Inflammatory macrophage treated with lipopolysaccharide for 1 hour (primary cell): ENCODE data around the gene MIGA2.

Experiments used
- DNase-seq, 2 donors: peaks; one replicate each; pipeline ENCODE4 v3.0.0-alpha.2; 2020 to 2022

Gene MIGA2

DNA sequence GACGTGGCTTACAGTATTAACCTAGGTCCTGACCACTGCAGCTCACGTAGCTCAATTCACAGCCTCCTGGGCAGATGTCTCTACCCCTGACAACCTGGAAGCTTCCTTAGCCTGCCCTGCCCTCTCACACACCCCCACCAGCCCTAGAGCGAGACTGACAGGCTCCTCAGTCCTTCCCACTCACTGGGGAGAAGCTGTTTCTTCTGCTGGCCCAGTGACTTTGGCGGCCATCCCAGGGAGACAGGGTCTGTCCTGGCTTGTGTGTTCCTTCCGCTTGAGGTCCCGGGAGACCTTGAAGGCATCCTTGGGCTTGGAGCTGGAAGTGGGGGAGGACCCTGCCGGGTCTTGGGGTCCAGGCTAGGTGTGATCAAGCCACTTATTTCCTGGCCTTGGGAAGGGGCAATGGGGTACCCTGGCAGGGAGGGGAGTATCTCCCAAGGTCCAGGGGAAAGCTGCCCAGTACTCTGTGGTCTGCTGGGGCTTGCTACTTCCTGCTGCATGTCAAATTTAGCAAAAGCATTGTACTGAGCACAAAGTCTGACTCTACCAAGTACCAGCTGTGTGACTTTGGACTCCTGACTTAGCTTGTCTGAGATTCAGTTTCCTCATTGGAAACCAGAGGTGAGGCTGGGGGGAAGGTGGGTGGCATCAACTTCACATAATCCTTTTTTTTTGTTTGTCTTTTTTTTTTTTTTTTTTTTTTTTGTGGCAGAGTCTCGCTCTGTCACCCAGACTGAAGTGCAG is 1.9 kb downstream of the MIGA2 start:
- DNase-seq, result no peak

DNA sequence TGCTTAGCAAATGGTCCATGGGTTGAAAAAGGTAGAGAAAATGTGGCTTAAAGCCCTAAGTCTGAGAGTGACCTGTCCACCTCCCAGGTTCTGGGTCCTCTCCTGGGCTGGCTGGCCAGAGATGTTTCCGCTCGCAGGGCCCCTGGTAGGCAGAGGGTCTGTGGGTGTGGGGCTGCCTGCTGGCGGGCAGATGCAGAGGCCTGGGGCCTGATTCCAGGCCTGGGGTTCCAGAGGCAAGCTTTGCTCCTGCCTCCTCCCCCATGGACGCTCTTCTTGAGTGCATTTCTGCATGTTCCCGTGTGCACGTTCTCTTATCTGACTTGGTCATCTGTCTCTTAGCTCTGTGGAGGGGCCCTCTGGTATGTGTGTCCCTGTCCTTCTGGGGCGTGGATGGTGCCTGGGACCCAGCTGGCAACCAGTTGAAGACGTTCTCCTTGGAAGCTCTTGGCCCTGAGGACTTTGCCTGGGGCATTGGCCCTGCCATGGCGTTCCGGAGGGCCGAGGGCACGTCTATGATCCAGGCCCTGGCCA is 3.8 kb downstream of the MIGA2 start:
- DNase-seq, result no peak

DNA sequence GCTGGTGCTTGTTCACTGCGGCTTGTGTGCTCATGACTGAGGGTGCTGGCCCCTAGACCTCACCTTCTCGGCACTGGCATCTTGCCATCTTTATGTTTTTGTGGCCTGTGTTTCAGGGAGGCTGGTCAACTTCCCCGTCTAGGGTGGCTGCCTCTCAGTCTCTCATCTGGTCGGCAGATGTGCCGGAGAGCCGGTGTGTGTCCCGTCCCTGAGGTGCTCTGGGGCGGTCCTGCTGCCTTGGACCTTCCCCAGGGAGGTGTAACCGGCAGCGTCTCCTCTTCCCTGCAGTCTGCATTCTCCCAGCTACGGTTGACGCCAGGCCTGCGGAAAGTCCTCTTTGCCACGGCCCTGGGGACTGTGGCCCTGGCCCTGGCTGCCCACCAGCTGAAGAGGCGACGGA is 5.6 kb downstream of the MIGA2 start:
- no peak for DNase-seq

DNA sequence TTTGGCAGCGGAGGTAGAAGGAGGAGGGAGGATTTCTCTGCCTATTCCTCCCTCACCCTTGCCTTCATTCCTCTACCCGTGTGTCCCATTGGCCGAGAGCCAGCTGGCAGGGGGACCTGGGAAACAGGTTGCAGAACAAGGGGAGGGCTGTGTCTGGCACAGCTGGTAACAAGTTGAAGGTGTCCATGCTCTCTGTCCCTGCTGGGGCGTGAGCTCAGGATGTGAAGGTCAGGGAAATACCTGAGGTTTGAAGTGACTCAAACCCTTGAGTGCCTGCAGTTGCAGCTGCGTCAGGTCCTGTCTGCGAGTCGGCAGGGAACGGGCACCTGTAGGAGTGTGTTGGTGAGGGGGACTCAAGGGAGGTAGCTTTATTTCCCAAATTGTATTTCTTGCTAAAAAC is 16.2 kb downstream of the MIGA2 start:
- DNase-seq, result no peak

DNA sequence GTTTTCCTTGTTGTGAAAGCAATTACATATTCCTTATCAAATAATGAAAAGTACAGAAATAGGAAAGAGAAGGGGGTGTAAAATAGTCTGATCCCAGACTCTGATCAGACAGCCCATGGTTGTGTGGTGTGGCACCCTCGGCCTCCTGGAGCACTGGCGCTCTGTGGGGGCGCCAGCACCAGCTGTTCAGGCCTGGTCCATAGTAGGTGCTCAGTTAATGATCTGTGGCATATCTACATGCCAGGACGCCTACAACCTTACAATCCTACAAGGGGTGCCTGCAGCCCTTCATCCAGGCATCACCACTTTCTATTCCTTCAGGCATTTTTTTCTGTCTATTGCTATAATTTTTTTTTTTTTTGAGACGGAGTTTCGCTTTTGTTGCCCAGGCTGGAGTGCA is 16.6 kb downstream of the MIGA2 start:
- no peak for DNase-seq

DNA sequence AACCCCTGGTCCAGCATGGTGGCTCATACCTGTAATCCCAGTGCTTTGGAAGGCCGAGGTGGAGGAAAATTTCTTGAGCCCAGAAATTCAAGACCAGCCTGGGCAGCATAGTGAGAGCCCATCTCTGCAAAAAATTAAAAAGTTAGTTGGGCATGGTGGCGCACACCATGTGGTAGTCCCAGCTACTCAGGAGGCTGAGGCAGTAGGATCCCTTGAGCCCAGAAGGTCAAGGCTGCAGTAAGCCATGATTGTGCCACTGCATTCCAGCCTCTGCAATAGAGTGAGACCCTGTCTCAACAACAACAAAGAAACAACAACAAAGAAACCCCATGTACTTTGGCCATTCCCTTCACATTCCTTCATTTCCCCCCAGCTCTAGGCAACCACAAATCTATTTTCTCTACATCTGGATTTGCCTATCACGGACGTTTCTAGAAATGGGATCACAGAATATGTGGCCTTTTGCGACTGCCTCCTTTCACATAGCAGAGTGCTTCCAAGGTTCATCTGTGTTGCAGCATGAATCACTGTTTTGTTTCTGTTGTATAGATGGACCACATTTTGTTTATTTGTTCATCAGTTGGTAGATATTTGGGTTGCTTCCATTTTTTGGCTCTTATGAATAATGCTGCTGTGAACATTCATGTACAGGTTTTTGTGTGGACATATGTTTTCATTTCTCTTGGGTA is 17.9 kb downstream of the MIGA2 start:
- DNase-seq, result no peak

DNA sequence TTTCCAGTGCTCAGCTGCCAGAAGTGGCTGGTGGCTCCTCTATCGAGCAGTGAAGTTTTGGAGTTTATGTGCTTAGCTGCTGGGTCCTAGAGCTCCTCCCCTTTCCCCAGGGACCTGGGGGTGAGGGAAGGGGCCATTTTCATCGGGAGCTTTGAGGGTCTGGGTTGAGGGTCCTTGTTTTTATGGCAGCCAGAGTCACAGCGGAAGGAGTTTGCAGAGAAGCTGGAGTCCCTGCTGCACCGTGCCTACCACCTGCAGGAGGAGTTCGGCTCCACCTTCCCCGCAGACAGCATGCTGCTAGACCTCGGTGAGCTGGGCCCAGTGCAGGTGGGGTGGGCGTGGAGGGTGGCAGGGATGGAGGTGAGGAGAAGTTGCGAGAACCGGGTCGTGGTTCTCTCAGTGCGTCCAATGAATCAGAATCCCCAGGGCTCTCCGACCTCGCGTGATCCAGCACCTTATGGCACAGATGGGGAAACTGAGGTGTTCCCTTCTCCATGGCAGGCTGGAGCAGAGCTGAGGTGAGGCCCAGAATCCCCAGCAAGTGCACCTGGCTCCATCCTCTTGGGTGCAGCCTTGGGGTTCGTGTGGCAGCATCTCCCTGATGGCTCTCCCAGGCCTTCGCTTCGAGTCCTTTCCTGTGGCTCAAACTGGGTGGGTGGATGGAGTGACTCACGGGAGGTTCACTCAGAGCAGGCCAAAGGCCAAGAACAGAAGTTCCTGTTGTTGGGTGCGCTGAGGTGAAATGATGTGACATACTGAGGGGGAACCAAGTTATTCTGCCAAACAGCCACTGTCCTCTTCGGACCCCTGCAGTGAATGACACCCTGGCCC is 22.8 kb downstream of the MIGA2 start:
- DNase-seq, result peak; percentile 75 to 79

DNA sequence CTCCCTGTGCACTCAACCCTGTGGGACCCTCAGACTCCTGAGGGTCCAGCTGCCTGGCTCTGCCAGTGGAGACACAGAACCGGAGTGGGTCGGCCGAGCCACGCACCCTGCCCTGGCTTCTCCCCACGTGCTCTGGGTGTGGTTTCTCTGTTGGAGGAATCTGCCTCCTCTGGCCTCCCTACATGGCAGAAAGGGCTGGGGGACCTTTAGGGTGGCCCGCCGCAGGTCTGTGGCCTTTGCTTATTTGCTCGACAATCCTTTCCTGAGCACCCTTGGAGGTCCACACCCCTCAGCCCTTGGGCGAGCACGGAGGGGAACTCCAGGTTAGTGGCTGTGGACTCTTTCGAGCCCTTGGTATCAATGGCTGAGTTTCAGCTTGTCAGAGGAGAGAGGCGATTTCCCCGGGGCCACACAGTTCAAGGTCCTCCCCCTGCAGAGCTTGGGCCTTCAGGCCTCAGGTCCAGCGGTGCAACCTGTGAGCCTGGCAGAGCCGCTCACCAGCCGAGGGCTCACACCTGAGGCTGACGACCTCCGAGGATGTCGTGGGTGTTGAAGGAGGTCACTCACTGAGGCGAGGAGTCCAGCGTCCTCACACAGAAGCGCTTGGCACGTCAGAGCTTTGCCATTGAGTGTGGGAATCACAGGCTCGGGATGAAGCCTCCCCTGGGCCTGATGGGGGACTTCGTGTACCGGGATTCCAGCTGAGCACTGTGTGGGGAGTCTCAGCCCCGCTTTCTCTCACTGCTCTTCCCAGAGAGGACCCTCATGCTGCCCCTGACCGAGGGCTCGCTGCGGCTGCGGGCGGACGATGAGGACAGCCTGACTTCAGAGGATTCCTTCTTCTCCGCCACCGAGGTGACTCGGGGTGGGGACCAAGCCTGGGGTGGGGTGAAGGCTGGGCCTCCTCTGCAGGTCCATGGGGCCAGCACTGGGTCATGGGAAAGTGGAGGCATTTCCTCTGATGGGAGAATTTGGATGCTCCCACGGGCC is 23.7 kb downstream of the MIGA2 start:
- DNase-seq, result no peak

DNA sequence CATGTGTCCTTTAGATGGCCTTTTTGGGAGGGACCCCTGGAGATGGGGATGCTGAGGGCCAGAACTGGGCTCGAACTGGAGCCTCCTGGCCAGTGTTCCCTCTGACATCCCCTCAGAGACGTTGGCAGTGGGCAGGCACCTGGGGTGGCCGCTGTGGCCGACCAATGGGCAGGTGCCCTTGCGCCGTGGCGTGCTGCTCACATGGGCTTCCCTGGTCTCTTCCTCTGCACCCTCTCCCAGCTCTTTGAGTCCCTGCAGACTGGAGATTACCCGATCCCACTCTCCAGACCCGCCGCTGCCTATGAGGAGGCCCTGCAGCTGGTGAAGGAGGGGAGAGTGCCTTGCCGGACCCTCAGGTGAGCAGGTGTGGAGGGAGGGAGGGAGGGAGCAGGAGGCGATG is 24.6 kb downstream of the MIGA2 start:
- no peak for DNase-seq

DNA sequence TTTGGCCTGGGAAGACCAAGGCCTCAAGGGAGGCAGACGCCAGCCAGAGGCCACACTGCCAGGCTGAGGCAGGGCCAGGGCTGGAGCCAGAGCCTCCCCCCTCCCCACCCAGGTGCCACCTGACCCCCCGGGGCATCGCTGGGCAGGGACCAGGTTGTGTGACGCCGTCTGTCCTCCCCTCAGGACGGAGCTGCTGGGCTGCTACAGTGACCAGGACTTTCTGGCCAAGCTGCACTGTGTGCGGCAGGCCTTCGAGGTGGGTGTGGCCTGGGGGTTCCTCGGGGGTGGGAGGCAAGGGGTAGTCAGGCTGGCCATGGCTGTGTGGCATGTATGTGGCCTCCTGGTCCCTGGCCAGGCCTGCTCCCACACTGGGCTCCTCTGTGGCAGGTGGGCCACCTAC is 26.6 kb downstream of the MIGA2 start:
- DNase-seq, result no peak

DNA sequence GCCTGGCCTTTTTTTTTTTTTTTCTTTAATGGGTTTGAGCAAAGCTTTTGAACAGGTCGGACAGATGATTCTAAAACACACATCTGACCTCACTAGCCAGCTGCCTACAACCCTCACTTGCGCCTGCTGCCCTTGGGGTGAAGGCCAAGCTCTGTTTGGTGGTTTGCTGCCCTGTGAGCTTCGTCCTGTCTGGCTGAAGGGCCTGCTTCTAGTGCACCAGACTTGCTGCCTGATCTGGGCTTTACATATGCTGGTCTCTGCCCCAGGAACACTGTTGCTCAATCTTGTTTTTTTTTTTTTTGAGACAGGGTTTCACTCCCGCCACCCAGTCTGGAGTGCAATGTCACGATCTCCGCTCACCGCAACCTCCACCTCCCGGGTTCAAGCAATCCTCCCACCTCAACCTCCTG is 28.1 kb downstream of the MIGA2 start:
- no peak for DNase-seq

DNA sequence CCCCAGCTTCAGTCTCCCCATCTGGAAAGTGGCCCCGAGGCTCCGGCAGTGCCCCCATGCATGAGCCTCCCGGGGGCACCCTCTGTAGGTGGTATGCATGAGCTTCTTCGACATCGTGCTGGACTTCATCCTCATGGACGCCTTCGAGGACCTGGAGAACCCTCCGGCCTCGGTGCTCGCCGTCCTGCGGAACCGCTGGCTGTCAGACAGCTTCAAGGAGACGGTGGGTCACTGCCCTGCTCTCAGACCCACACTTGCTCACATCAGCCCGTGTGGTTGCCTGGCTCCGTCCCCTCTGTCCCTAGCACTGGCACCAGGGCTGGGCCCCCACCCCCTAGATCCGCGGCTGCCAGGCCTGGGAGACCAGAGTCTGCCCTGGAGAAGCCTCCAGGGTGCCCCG is 31.7 kb downstream of the MIGA2 start:
- DNase-seq, result no peak

DNA sequence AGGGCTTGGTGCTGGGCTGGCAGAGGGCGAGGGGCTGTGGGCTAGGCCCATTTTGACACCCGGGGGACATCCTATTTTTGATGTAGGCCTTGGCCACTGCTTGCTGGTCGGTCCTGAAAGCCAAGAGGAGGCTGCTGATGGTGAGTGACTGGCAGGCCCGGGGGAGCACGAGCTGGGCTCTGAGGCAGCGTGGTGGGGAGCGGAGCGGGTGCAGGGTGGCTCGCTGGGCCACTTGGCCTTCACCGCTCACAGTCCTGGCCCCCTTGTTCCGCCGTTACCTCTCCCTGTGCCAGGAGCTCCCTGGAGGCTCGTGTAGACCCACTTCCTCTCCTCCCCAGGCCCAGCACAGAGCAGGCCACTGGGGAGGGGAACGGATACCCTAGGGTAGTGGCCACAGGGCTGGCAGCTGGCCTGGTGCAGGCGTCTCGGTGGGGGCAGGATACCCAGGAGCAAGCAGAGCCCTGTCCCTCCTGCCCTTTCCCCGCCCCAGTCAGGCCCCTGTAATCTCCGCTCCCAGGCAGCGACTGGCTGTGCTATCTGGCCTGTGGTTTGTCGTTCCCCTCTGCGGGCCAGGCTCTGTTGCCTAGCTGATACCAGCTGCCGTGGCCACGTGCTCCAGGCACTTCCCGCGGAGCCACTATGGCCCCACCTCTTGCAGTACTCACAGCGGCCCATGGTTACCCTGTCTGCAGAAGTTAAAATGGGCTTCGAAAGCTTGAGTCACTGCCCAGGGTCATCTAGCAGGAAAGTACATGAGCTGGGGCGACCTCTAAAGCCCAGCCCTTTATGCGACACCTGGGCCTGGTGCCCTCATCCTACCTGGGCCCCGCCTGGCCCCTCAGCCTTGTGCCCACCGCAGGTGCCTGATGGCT is 32.8 kb downstream of the MIGA2 start:
- peak; percentile 75 to 78 for DNase-seq

DNA sequence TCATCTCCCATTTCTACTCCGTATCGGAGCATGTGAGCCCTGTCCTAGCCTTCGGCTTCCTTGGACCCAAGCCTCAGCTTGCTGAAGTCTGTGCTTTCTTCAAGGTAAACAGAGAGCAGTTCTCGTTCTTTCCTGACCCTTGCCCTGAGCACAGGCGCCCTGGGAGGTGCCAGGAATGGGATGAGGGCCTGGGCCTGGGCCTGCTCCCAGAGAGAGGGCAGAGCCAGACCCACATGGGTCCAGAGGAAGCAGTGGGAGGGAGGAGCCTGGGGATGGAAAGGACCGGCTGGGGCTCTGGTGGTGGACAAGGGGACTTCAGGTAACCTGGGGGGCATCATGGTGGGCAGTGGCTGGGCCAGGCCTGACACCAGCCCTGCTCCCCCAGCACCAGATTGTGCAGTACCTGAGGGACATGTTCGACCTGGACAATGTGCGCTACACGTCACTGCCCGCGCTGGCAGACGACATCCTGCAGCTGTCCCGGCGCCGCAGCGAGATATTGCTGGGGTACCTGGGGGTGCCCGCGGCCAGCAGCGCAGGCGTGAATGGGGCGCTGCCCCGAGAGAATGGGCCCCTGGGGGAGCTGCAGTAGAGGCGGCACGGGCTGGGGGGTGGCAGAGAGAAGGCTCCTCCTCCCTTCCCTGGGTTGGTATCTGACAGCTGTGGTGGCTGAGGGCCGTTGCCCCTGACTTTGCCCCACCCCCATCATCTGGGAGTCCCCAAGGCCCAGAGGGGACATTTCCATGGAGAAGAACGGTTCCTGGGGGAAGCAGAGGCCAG is 33.6 kb downstream of the MIGA2 start:
- DNase-seq, result no peak

DNA sequence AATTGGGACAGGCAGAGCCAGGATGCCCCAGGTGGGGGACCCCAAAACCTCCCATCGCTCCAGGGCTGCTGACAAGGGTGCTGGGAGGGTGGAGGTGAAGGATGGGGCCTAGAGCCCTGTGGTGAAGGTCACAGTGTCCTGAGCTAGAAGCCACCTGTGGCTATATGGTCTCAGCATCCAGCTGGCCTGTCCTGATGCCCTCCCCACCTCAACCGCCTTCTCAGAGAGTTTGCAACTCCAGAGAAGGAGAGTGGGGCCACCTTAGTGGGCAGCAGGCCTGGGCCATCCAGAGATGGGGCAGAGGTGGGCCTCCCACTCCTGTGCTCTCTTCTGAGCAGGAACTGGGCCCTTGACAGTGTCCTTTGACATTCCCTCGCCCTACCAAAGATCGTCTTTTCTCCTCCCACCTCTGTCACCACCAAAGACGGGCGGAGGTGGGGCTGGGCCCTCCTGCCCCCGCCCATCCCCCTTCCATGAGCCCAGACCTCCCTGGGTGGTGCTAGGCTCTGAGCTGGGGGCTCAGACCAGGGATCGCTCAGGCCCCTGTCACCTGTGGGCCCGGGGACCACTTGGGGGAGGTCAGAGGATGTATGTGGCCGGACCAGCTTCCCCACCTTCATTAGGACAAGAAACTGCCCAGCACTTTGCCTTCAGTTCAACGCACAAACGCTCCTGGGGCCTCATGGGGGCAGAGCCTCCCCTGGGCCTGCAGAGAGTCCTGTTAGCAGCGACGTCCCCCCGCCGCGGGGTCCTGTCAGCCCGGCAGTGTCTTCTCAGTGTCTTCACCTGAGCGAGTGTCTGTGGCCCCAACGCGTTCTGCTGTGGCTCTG is 34.5 kb downstream of the MIGA2 start:
- no peak for DNase-seq

DNA sequence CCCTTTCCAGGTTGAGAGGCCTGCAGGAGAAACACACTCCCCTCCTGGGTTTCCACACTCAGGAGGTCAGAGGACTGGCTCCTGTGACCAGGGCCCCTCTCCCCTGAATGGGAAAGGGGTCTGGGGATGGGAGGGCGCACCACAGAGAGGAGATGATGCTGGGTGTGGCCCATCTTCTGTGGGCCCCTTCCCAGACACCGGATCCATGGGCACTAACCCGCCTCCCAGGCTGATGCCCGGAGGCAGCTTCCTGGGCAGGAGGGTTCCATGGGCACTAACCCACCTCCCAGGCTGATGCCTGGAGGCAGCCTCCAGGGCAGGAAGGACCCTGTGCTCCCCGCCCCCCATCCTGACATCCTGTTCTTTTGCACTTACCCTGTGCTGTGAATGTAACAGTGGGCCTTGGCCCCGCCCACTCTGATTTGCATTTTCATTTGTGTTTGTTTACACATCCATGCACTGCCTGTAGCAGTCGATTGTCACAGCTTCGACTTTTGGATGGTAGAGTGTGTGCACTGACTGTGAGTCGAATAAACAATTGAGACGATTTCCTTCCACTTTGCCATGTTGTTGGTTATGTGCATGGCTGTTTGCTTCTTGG is 35.2 kb downstream of the MIGA2 start:
- DNase-seq, result no peak

DNA sequence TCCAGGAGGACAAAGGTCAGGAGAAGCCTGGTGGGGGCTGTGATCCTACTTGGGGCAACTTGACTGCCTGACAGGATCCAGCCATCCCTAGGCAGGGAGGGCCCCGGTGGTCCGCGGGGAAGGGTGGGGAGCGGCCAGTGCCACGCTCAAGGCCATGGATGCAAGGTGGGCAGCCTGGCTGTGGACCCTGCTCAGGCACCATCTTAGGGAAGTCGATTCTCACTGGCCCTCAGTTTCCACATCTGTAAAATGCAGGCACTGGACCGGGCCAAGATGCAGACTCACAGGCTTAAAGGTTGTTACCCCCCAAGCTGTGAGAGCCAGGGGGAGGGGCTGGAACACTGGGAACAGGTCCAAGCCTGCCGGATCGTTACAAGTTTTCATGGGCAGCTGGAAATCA is 35.7 kb downstream of the MIGA2 start:
- DNase-seq, result no peak

DNA sequence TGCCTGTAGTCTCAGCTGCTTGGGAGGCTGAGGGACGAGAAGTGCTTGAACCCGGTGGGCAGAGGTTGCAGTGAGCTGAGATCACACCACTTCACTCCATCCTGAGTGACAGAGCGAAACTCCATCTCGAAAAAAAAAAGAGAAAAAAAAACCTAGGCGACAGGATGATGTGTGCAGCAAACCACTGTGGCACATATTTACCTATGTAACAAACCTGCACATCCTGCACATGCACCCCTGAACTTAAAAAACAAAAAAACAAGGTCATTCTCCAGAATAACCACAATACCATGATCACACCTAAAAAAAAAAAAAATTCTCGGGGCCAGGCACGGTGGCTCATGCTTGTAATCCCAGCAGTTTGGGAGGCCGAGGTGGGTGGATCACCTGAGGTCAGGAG is 37.0 kb downstream of the MIGA2 start:
- no peak for DNase-seq

DNA sequence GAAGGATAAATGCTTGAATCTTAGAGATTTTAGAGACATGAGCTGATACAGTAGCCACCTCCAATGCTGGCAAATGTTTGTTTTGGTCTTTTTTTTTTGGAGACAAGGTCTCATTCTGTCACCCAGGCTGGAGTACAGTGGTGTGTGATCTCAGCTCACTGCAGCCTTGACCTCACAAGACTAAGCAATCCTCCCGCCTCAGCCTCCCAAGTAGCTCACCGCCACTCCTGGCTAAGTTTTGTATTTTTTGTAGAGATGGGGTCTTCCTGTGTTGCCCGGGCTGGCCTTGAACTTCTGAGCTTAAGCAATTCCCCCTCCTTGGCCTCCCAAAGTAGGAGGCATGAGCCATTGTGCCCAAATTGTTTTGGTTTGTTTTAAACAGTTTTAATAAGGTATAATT is 37.7 kb downstream of the MIGA2 start:
- DNase-seq, result no peak
